GM12878 (cell line): ENCODE measurements around the gene COG1. TPM values are rescaled to one million over a fixed set of nuclear protein-coding genes. Genes with fewer than 3 reads are reported as not detected.

Experiments
- ATAC-seq: fragments of 200-7000 bp; cut with Tn5 transposase; 3 replicates; pipeline ENCODE4 v1.9.1; 2020; ENCODE audit warnings: mild to moderate bottlenecking, moderate library complexity
- BruUV-seq: library from RNA; stranded (reverse); fragments of 400-500 nt; replicated peaks from 2 replicates; lab custom pipeline; 2021; lab: Mats Ljungman, UMichigan
- CTCF ChIA-PET: fragments of 300-600 bp; sonication (Branson Sonifier 250); formaldehyde crosslinking; extraction: SDS; loops from one replicate; lab custom pipeline; 2021; ENCODE audit warnings: inconsistent platforms; lab: Yijun Ruan, JAX
- POLR2A ChIA-PET: fragments of 350-600 bp; formaldehyde crosslinking; extraction: SDS; loops from one replicate; lab custom pipeline; 2021; ENCODE audit warnings: inconsistent platforms; lab: Charles Lee
- RAD21 ChIA-PET: fragments of 300-600 bp; sonication (Branson Sonifier 250); formaldehyde crosslinking; loops from one replicate; lab custom pipeline; 2023; ENCODE audit warnings: antibody characterized with exemption; ENCODE audit not compliant: unreplicated experiment; lab: Charles Lee
- SMC1A ChIA-PET: fragments of 300-600 bp; sonication (Branson Sonifier 250); formaldehyde crosslinking; loops from one replicate; lab custom pipeline; 2023; ENCODE audit not compliant: unreplicated experiment, uncharacterized antibody; lab: Charles Lee
- DNase-seq: peaks from one replicate; pipeline ENCODE4 v3.0.0-alpha.2; 2011; ENCODE audit warnings: low read depth, low spot score
- FAIRE-seq: peaks from 3 replicates; lab custom pipeline; 2011; peaks lifted over from hg19 to GRCh38; lab: Jason Lieb, UNC
- H2AFZ ChIP-seq: 2 replicates; pipeline ENCODE4 v1.6.0; 2011; ENCODE audit warnings: low read depth, low read length, control low read depth; ENCODE audit not compliant: control insufficient read depth
- H3K27ac ChIP-seq: 2 replicates; pipeline ENCODE4 v1.5.1; 2011; ENCODE audit warnings: control low read depth; ENCODE audit not compliant: control insufficient read depth, insufficient read depth
- H3K27me3 ChIP-seq, 2 experiments: replicated peaks in 1 of 2; 2 replicates each; pipeline versions ENCODE4 v1.6.0 to v1.6.1; 2011; ENCODE audit warnings: low read length in 1 of 2; ENCODE audit not compliant: control insufficient read depth in 2 of 2, insufficient read depth in 2 of 2
- H3K36me3 ChIP-seq, 2 experiments: 2 replicates each; pipeline ENCODE4 v1.5.1; 2011; ENCODE audit warnings: low read length in 1 of 2; ENCODE audit not compliant: control insufficient read depth in 2 of 2, insufficient read depth in 2 of 2
- H3K4me1 ChIP-seq: 2 replicates; pipeline ENCODE4 v1.6.1; 2011; ENCODE audit warnings: mild to moderate bottlenecking, low read length, moderate library complexity, mixed read lengths; ENCODE audit not compliant: control insufficient read depth, insufficient read depth
- H3K4me2 ChIP-seq: 2 replicates; pipeline ENCODE4 v1.6.0; 2011; ENCODE audit warnings: control low read depth; ENCODE audit not compliant: control insufficient read depth, insufficient read depth
- H3K4me3 ChIP-seq: fragments of 200-600 bp; sonication (generic); 2 replicates; pipeline ENCODE4 v1.5.1; 2016
- H3K79me2 ChIP-seq: 2 replicates; pipeline ENCODE4 v1.6.0; 2011; ENCODE audit warnings: low read length; ENCODE audit not compliant: control insufficient read depth, insufficient read depth
- H3K9ac ChIP-seq: 2 replicates; pipeline ENCODE4 v1.8.0; 2011; ENCODE audit warnings: low read length, control low read depth, mixed read lengths; ENCODE audit not compliant: control insufficient read depth, insufficient read depth
- H3K9me3 ChIP-seq: replicated peaks from 3 replicates; pipeline ENCODE4 v1.5.1; 2011; ENCODE audit warnings: mild to moderate bottlenecking, low read length; ENCODE audit not compliant: control insufficient read depth, insufficient read depth
- H4K20me1 ChIP-seq: 2 replicates; pipeline ENCODE4 v1.6.0; 2011; ENCODE audit not compliant: control insufficient read depth, insufficient read depth
- BCLAF1 ChIP-seq: fragments of 450-650 bp; IDR thresholded peaks from 2 replicates; pipeline ENCODE4 v1.6.1; 2017; ENCODE audit warnings: antibody characterized with exemption, mild to moderate bottlenecking, moderate library complexity
- CBX3 ChIP-seq: fragments of 200-600 bp; sonication (generic); IDR thresholded peaks from 2 replicates; pipeline ENCODE4 v1.6.1; 2016; ENCODE audit warnings: low read depth, borderline replicate concordance
- PBX3 ChIP-seq: IDR thresholded peaks from 2 replicates; pipeline ENCODE4 v1.6.1; 2011; ENCODE audit warnings: mild to moderate bottlenecking, low read depth, low read length, moderate library complexity; ENCODE audit not compliant: insufficient replicate concordance
- RBBP5 ChIP-seq: fragments of 200-600 bp; sonication (generic); conservative IDR thresholded peaks from 2 replicates; pipeline ENCODE4 v1.6.1; 2016
- ZBTB11 ChIP-seq: fragments of 450-650 bp; formaldehyde crosslinking; IDR thresholded peaks from 2 replicates; pipeline ENCODE4 v1.5.0; 2022; ENCODE audit warnings: mild to moderate bottlenecking, missing genetic modification characterization
- ZBTB40 ChIP-seq: fragments of 450-650 bp; IDR thresholded peaks from 2 replicates; pipeline ENCODE4 v1.6.1; 2016; ENCODE audit warnings: mild to moderate bottlenecking, moderate library complexity, borderline replicate concordance
- WGBS: methylation state at CpG from one replicate; pipeline ENCODE4 v1.1.6; 2016; ENCODE audit warnings: low lambda C conversion rate; ENCODE audit not compliant: insufficient replicate concordance, insufficient coverage; ENCODE audit errors: missing lambda C conversion rate; 5-methylcytosine and 5-hydroxymethylcytosine counted together
- in situ Hi-C: fragments of 300-500 bp; cut with MboI; formaldehyde crosslinking; loops from 9 replicates; pipeline ENCODE4 v1.14.3; 2018; ENCODE audit warnings: mixed read lengths
- intact Hi-C: fragments of 100-400 bp; cut with micrococcal nuclease; formaldehyde crosslinking; loops from one replicate; pipeline ENCODE4 v1.14.2; 2022; ENCODE audit not compliant: unreplicated experiment
- polyA plus RNA-seq, 11 experiments: library from polyadenylated mRNA; depleted of rRNA in 4 of 11; unstranded in 6 of 11; stranded (reverse) in 5 of 11; fragments of >200 nt; fragmentation: Nextera tagmentation in 4 of 11; fragmentation: Illumina TruSeq in 1 of 11; extraction: Ambion mirVana in 4 of 11; extraction: Trizol in 1 of 11; gene quantifications; 1 replicate in 1 of 11; 2 replicates in 10 of 11; pipeline versions ENCODE4 v1.2.1 to v1.2.3, GENCODE V29; 2011 to 2016; ENCODE audit warnings: inconsistent platforms in 2 of 11, missing spikeins in 2 of 11, low read depth in 1 of 11
- total RNA-seq, 4 experiments: library from RNA; depleted of rRNA in 3 of 4; stranded (reverse); fragments of >200 nt in 3 of 4; fragmentation: Illumina TruSeq in 1 of 4; extraction: Trizol in 1 of 4; gene quantifications; 2 replicates each; pipeline versions ENCODE4 v1.2.1 to v1.2.3, GENCODE V29; 2013 to 2021

Gene COG1
- total and polyA plus RNA-seq, 10 of the 15 experiments (the other 5 are each of a cell fraction or from before 2014, with no cell fraction given): 10.5 to 24.1 (median 18.1) TPM

GRCh38 chr17:73155410-73156165 lies 37.3 kb upstream of the COG1 start:
- SMC1A ChIA-PET: interaction anchor here (0.6 to 4.5 kb wide), 11 partner anchors 9 to 597 kb away, joined by 3 to 77 read pairs (median 7); partner anchors contain the start of gene SSTR2
- Histone ChIP-seq H4K20me1 (no peaks in the 10 kb centered on the region), H3K4me1 (peaks cover 40% of the 10 kb centered on the region), H3K27ac (peak overlapping the region; percentile 80), H3K9me3 (no peaks in the 10 kb centered on the region), H3K4me3 (no peak overlapping the region), H2AFZ (peak overlapping the region; percentile 94), H3K36me3 (no peaks in the 10 kb centered on the region), H3K9ac (peak overlapping the region; percentile 41; the same call in 1 of the 2 replicates), H3K79me2 (no peaks in the 10 kb centered on the region), H3K4me2 (peak overlapping the region; percentile 82), H3K27me3 (no peaks in the 10 kb centered on the region)
- intact Hi-C loops: loop anchor here (1.0 to 5.0 kb wide), 5 partner anchors 63 to 595 kb away; partner anchors contain the start of gene SLC39A11
- FAIRE-seq (no peak), ATAC-seq (no peak; the same call in 2 of the 3 replicates), DNase-seq (no peak)
- POLR2A ChIA-PET: interaction anchor here (0.6 to 2.7 kb wide), 6 partner anchors 9 to 428 kb away, joined by 3 to 19 read pairs (median 6); partner anchors contain the start of gene SSTR2
- in situ Hi-C loops: loop anchor here (5.0 to 10.0 kb wide), 2 partner anchors 168 to 591 kb away; no protein-coding TSS in a partner anchor
- CTCF ChIA-PET: interaction anchor here (0.7 to 6.4 kb wide), 24 partner anchors 9 to 599 kb away, joined by 3 to 114 read pairs (median 6); partner anchors contain the start of gene SSTR2
- RAD21 ChIA-PET: interaction anchor here (1.0 to 4.4 kb wide), 13 partner anchors 11 to 599 kb away, joined by 3 to 85 read pairs (median 9); partner anchors contain the start of gene SSTR2
- 47% methylated on average over 15 of the region's 15 CpGs for WGBS
- no TSS peak for BruUV-seq
- TF ChIP-seq BCLAF1: no peak
- TF ChIP-seq ZBTB40: no peak
- TF ChIP-seq CBX3: no peak
- TF ChIP-seq ZBTB11 (CRISPR knock-in tag): no peak
- TF ChIP-seq PBX3: no peak
- TF ChIP-seq RBBP5: no peak
